ENCODE data around the gene NAALADL2.

- TF ChIP-seq POLR2A (IDR thresholded peaks at IDR 0.05; ENCODE audit: low read length) (no peak), GATA1 (IDR thresholded peaks at IDR 0.05; ENCODE audit: low read depth, low read length) (no peak)
Measured at GRCh38 chr3:175020101-175020500, 161.0 kb downstream of the NAALADL2 start.

Data from erythroblast (primary cell).